HepG2 (cell line): ENCODE results near the gene FAM89B. TPM values are rescaled to one million over a fixed set of nuclear protein-coding genes. Genes with fewer than 3 reads are reported as not detected.

ENCODE experiments used
- ATAC-seq: fragments of 200-7000 bp; cut with Tn5 transposase; 3 replicates; pipeline ENCODE4 v1.9.1; 2020; ENCODE audit warnings: mild to moderate bottlenecking, moderate library complexity
- BruUV-seq: library from RNA; stranded (reverse); fragments of 400-500 nt; replicated peaks from 2 replicates; lab custom pipeline; 2021; lab: Mats Ljungman, UMichigan
- CTCF ChIA-PET: fragments of 300-600 bp; formaldehyde crosslinking; extraction: SDS; loops from one replicate; lab custom pipeline; 2021; ENCODE audit warnings: low total read pairs, inconsistent platforms, low intra/inter-chr PET ratio; lab: Yijun Ruan, JAX
- POLR2A ChIA-PET: fragments of 350-600 bp; sonication (Branson Sonifier 250); formaldehyde crosslinking; loops from one replicate; lab custom pipeline; 2020; ENCODE audit warnings: antibody characterized with exemption, inconsistent platforms; lab: Yijun Ruan, JAX
- DNase-seq: peaks from one replicate; pipeline ENCODE4 v3.0.0-alpha.2; 2015; ENCODE audit warnings: low spot score
- FAIRE-seq: peaks from 3 replicates; lab custom pipeline; 2011; peaks lifted over from hg19 to GRCh38; lab: Jason Lieb, UNC
- H2AFZ ChIP-seq: one replicate; pipeline ENCODE4 v1.6.1; 2011; ENCODE audit warnings: low read length, inconsistent platforms
- H3K27ac ChIP-seq: fragments of 300-600 bp; 3 replicates; pipeline ENCODE4 v1.8.0; 2011; ENCODE audit warnings: mixed run types, mild to moderate bottlenecking, mixed read lengths, low read length, inconsistent platforms; ENCODE audit not compliant: insufficient read depth; ENCODE audit errors: extremely low read length
- H3K27me3 ChIP-seq, 2 experiments: fragments of 200-600 bp in 1 of 2; 2 replicates in 1 of 2; 3 replicates in 1 of 2; pipeline versions ENCODE4 v1.6.0 to v1.8.0; 2011; ENCODE audit warnings: low read length in 2 of 2, mild to moderate bottlenecking in 2 of 2, moderate library complexity in 2 of 2, inconsistent platforms in 1 of 2; ENCODE audit not compliant: insufficient read depth in 2 of 2, control insufficient read depth in 1 of 2
- H3K36me3 ChIP-seq, 2 experiments: fragments of 200-600 bp in 1 of 2; replicated peaks in 1 of 2; 2 replicates in 1 of 2; 3 replicates in 1 of 2; pipeline versions ENCODE4 v1.5.1 to v1.8.0; 2011; ENCODE audit warnings: low read length in 2 of 2, inconsistent platforms in 1 of 2; ENCODE audit not compliant: insufficient read depth in 2 of 2, control insufficient read depth in 1 of 2
- H3K4me1 ChIP-seq: 2 replicates; pipeline ENCODE4 v1.5.1; 2012; ENCODE audit warnings: low read length, inconsistent platforms; ENCODE audit not compliant: insufficient read depth
- H3K4me2 ChIP-seq: 2 replicates; pipeline ENCODE4 v1.6.0; 2011; ENCODE audit warnings: low read depth, low read length, inconsistent platforms
- H3K4me3 ChIP-seq, 3 experiments: fragments of 200-600 bp in 1 of 3; sonication (generic), shearing (Covaris generic) in 1 of 3; replicated peaks in 1 of 3; 2 replicates each; pipeline ENCODE4 v1.5.1; 2011 to 2016; ENCODE audit warnings: low read length in 3 of 3, inconsistent platforms in 2 of 3, low read depth in 2 of 3, mild to moderate bottlenecking in 2 of 3, control low read depth in 1 of 3, mixed read lengths in 1 of 3; ENCODE audit not compliant: insufficient read depth in 1 of 3
- H3K79me2 ChIP-seq: one replicate; pipeline ENCODE4 v1.6.1; 2011; ENCODE audit warnings: low read length, inconsistent platforms; ENCODE audit not compliant: insufficient read depth
- H3K9ac ChIP-seq: 2 replicates; pipeline ENCODE4 v1.6.0; 2011; ENCODE audit warnings: mild to moderate bottlenecking, low read depth, low read length, inconsistent platforms; ENCODE audit not compliant: insufficient read depth
- H3K9me3 ChIP-seq: 2 replicates; pipeline ENCODE4 v1.5.1; 2012; ENCODE audit warnings: mild to moderate bottlenecking, low read length
- H4K20me1 ChIP-seq: 2 replicates; pipeline ENCODE4 v1.6.0; 2011; ENCODE audit warnings: inconsistent platforms, mild to moderate bottlenecking, low read length, moderate library complexity; ENCODE audit not compliant: insufficient read depth
- CBFB ChIP-seq: sonication (generic); formaldehyde crosslinking; IDR thresholded peaks from 2 replicates; pipeline ENCODE4 v1.4.0; 2020; ENCODE audit warnings: missing genetic modification reagents
- DMAP1 ChIP-seq: IDR thresholded peaks from 2 replicates; pipeline ENCODE4 v1.6.1; 2016
- FIP1L1 ChIP-seq: fragments of 200-400 bp; formaldehyde crosslinking; IDR thresholded peaks from 2 replicates; pipeline ENCODE4 v1.6.1; 2018; ENCODE audit warnings: low read depth, mild to moderate bottlenecking, low read length, moderate library complexity, borderline replicate concordance; ENCODE audit not compliant: insufficient read depth
- MAFF ChIP-seq: IDR thresholded peaks from 2 replicates; pipeline ENCODE4 v1.6.1; 2011; ENCODE audit warnings: low read depth, low read length, improper control_type of control experiment
- MNT ChIP-seq: fragments of 450-650 bp; IDR thresholded peaks from 2 replicates; pipeline ENCODE4 v1.6.1; 2016
- NFE2 ChIP-seq: sonication (generic); formaldehyde crosslinking; IDR thresholded peaks from 2 replicates; pipeline ENCODE4 v1.4.0; 2020; ENCODE audit warnings: missing genetic modification reagents
- PAF1 ChIP-seq: IDR thresholded peaks from 2 replicates; pipeline ENCODE4 v1.6.1; 2016; ENCODE audit warnings: missing genetic modification reagents, missing compliant biosample characterization
- REPIN1 ChIP-seq: sonication (generic); formaldehyde crosslinking; IDR thresholded peaks from 2 replicates; pipeline ENCODE4 v1.8.0; 2022; ENCODE audit warnings: missing genetic modification reagents, low read depth, mild to moderate bottlenecking, borderline replicate concordance
- SOX5 ChIP-seq: IDR thresholded peaks from 2 replicates; pipeline ENCODE4 v1.6.1; 2016; ENCODE audit warnings: borderline replicate concordance
- ZNF10 ChIP-seq: sonication (generic); formaldehyde crosslinking; IDR thresholded peaks from 2 replicates; pipeline ENCODE4 v1.4.0; 2020; ENCODE audit warnings: mild to moderate bottlenecking, low read depth, missing genetic modification reagents, borderline replicate concordance
- ZSCAN30 ChIP-seq: sonication (generic); formaldehyde crosslinking; IDR thresholded peaks from 2 replicates; pipeline ENCODE4 v1.5.0; 2020; ENCODE audit warnings: mild to moderate bottlenecking, missing genetic modification reagents
- WGBS: methylation state at CpG from one replicate; pipeline ENCODE4 v1.1.6; 2017; ENCODE audit warnings: low lambda C conversion rate; 5-methylcytosine and 5-hydroxymethylcytosine counted together
- in situ Hi-C: cut with HindIII; loops from 2 replicates; pipeline ENCODE4 v1.10.0; 2017; ENCODE audit warnings: low pct_unique_long_range_greater_than_20kb; ENCODE audit not compliant: extremely low pct_ligation_motif_present
- intact Hi-C: fragments of 100-400 bp; cut with micrococcal nuclease; formaldehyde crosslinking; loops from one replicate; pipeline ENCODE4 v1.10.0; 2022; ENCODE audit not compliant: unreplicated experiment
- polyA plus RNA-seq, 8 experiments: library from polyadenylated mRNA; depleted of rRNA in 3 of 8; stranded (reverse) in 7 of 8; unstranded in 1 of 8; fragments of >200 nt; fragmentation: Illumina TruSeq in 4 of 8; extraction: Trizol in 4 of 8; gene quantifications; 2 replicates each; pipeline versions ENCODE4 v1.2.1 to v1.2.3, GENCODE V29; 2011 to 2016; ENCODE audit warnings: low read depth in 4 of 8, missing spikeins in 1 of 8, mixed read lengths in 1 of 8; ENCODE audit not compliant: insufficient read depth in 1 of 8
- small RNA-seq, 3 experiments: library from RNA; depleted of rRNA; stranded (forward); fragments of <200 nt; gene quantifications; one replicate each; pipeline ENCODE3, GENCODE V24; 2012; ENCODE audit warnings: low read depth in 2 of 3, low replicate concordance in 1 of 3; ENCODE audit not compliant: insufficient read length in 3 of 3, insufficient read depth in 2 of 3
- total RNA-seq, 5 experiments: library from RNA; depleted of rRNA; stranded (reverse); fragments of >200 nt; fragmentation: Illumina TruSeq; extraction: Trizol; gene quantifications; 2 replicates each; pipeline ENCODE4 v1.2.3, GENCODE V29; 2016; ENCODE audit warnings: low read depth in 1 of 5

The FAM89B gene
- total and polyA plus RNA-seq, 2 of the 13 experiments (the other 11 are each of a cell fraction or from before 2014, with no cell fraction given), result 5.7 to 8.0 TPM

GRCh38 chr11:65623177-65623576 is 50.8 kb downstream of the FAM89B start:
- Histone ChIP-seq H3K27ac (no peak overlapping the region), H3K27me3 (no peaks in the 10 kb centered on the region), H4K20me1 (no peaks in the 10 kb centered on the region), H3K9ac (no peak overlapping the region), H3K36me3 (peaks cover 37 to 75% of the 10 kb centered on the region in 2 experiments), H3K79me2 (peaks cover 3% of the 10 kb centered on the region), H2AFZ (no peak overlapping the region), H3K4me2 (no peak overlapping the region), H3K4me1 (peaks cover 6% of the 10 kb centered on the region; the same call in 1 of the 2 replicates), H3K4me3 (no peak overlapping the region), H3K9me3 (no peaks in the 10 kb centered on the region)
- no peak for FAIRE-seq
- no peak for DNase-seq
- no peak for ATAC-seq
- intact Hi-C loops (no loop called here), in situ Hi-C loops (no loop called here)
- TF ChIP-seq REPIN1, result no peak
- no peak for TF ChIP-seq FIP1L1
- no peak for TF ChIP-seq NFE2 (CRISPR knock-in tag)
- no peak for TF ChIP-seq ZNF10 (CRISPR knock-in tag)
- no peak for TF ChIP-seq MNT
- TF ChIP-seq MAFF, result no peak
- no peak for TF ChIP-seq DMAP1 (CRISPR knock-in tag)
- no peak for TF ChIP-seq PAF1 (CRISPR knock-in tag)
- no peak for TF ChIP-seq ZSCAN30 (CRISPR knock-in tag)
- TF ChIP-seq CBFB (CRISPR knock-in tag), result no peak
- no peak for TF ChIP-seq SOX5 (CRISPR knock-in tag)
- no TSS peak for BruUV-seq
- POLR2A ChIA-PET, result interaction anchor here (0.7 to 0.8 kb wide), 2 partner anchors 15 to 29 kb away, joined by 3 to 4 read pairs; no protein-coding TSS in a partner anchor
- CTCF ChIA-PET, result no interaction called here
- WGBS, result 89% methylated on average over 12 of the region's 14 CpGs

Small RNA genes within 50 kb of the gene (small RNA-seq; reads per million reads assigned to genes)
- 0 reads per million in 3 experiments for gene AP001362.1

Other genes starting within 250 kb of the FAM89B start
- gene DPF2, start 238.7 kb upstream of the FAM89B start, total RNA-seq (2016; rRNA removed; fragmentation: Illumina TruSeq; extraction: Trizol), result 30.4 and 31.0 TPM in 2 replicates
- 20.4 and 21.0 TPM in 2 replicates for gene DPF2, start 238.7 kb upstream of the FAM89B start, polyA plus RNA-seq (2011; rRNA removed)
- gene TIGD3, start 217.8 kb upstream of the FAM89B start, total RNA-seq (2016; rRNA removed; fragmentation: Illumina TruSeq; extraction: Trizol), result 4.0 and 4.9 TPM in 2 replicates
- 0.49 and 1.0 TPM in 2 replicates for gene TIGD3, start 217.8 kb upstream of the FAM89B start, polyA plus RNA-seq (2011; rRNA removed)
- gene SLC25A45, start 189.9 kb upstream of the FAM89B start, total RNA-seq (2016; rRNA removed; fragmentation: Illumina TruSeq; extraction: Trizol), result 2.1 and 3.4 TPM in 2 replicates
- 1.2 and 1.9 TPM in 2 replicates for gene SLC25A45, start 189.9 kb upstream of the FAM89B start, polyA plus RNA-seq (2011; rRNA removed)
- gene FRMD8, start 185.9 kb upstream of the FAM89B start, total RNA-seq (2016; rRNA removed; fragmentation: Illumina TruSeq; extraction: Trizol), result 18.0 and 20.6 TPM in 2 replicates
- 5.8 and 9.4 TPM in 2 replicates for gene FRMD8, start 185.9 kb upstream of the FAM89B start, polyA plus RNA-seq (2011; rRNA removed)
- 10.5 and 20.5 TPM in 2 replicates for gene NEAT1, start 149.7 kb upstream of the FAM89B start, total RNA-seq (2016; rRNA removed; fragmentation: Illumina TruSeq; extraction: Trizol)
- gene NEAT1, start 149.7 kb upstream of the FAM89B start, polyA plus RNA-seq (2011; rRNA removed), result 41.2 and 41.3 TPM in 2 replicates
- 302 and 1,237 TPM in 2 replicates for gene MALAT1, start 73.5 kb upstream of the FAM89B start, total RNA-seq (2016; rRNA removed; fragmentation: Illumina TruSeq; extraction: Trizol)
- 143 and 217 TPM in 2 replicates for gene MALAT1, start 73.5 kb upstream of the FAM89B start, polyA plus RNA-seq (2011; rRNA removed)
- gene SCYL1, start 47.5 kb upstream of the FAM89B start, total RNA-seq (2016; rRNA removed; fragmentation: Illumina TruSeq; extraction: Trizol), result 61.7 and 65.9 TPM in 2 replicates
- gene SCYL1, start 47.5 kb upstream of the FAM89B start, polyA plus RNA-seq (2011; rRNA removed), result 103 and 122 TPM in 2 replicates
- gene LTBP3, start 14.2 kb upstream of the FAM89B start, total RNA-seq (2016; rRNA removed; fragmentation: Illumina TruSeq; extraction: Trizol), result 4.2 and 12.2 TPM in 2 replicates
- 60.3 and 68.1 TPM in 2 replicates for gene LTBP3, start 14.2 kb upstream of the FAM89B start, polyA plus RNA-seq (2011; rRNA removed)
- 34.0 and 40.0 TPM in 2 replicates for gene ZNRD2, start 2.1 kb upstream of the FAM89B start, total RNA-seq (2016; rRNA removed; fragmentation: Illumina TruSeq; extraction: Trizol)
- 29.2 and 31.4 TPM in 2 replicates for gene ZNRD2, start 2.1 kb upstream of the FAM89B start, polyA plus RNA-seq (2011; rRNA removed)
- 5.4 and 10.6 TPM in 2 replicates for gene EHBP1L1, start 3.5 kb downstream of the FAM89B start, total RNA-seq (2016; rRNA removed; fragmentation: Illumina TruSeq; extraction: Trizol)
- gene EHBP1L1, start 3.5 kb downstream of the FAM89B start, polyA plus RNA-seq (2011; rRNA removed), result 8.3 and 14.4 TPM in 2 replicates
- gene KCNK7, start 23.3 kb downstream of the FAM89B start, total RNA-seq (2016; rRNA removed; fragmentation: Illumina TruSeq; extraction: Trizol), result not detected in 2 replicates
- 0.11 and 0.14 TPM in 2 replicates for gene KCNK7, start 23.3 kb downstream of the FAM89B start, polyA plus RNA-seq (2011; rRNA removed)
- 35.6 and 51.5 TPM in 2 replicates for gene MAP3K11, start 41.7 kb downstream of the FAM89B start, total RNA-seq (2016; rRNA removed; fragmentation: Illumina TruSeq; extraction: Trizol)
- 35.9 and 54.6 TPM in 2 replicates for gene MAP3K11, start 41.7 kb downstream of the FAM89B start, polyA plus RNA-seq (2011; rRNA removed)
- 14.5 and 23.0 TPM in 2 replicates for gene PCNX3, start 43.2 kb downstream of the FAM89B start, total RNA-seq (2016; rRNA removed; fragmentation: Illumina TruSeq; extraction: Trizol)
- 16.2 and 23.1 TPM in 2 replicates for gene PCNX3, start 43.2 kb downstream of the FAM89B start, polyA plus RNA-seq (2011; rRNA removed)
- gene SIPA1, start 65.6 kb downstream of the FAM89B start, total RNA-seq (2016; rRNA removed; fragmentation: Illumina TruSeq; extraction: Trizol), result 5.4 and 5.8 TPM in 2 replicates
- 7.7 and 9.1 TPM in 2 replicates for gene SIPA1, start 65.6 kb downstream of the FAM89B start, polyA plus RNA-seq (2011; rRNA removed)
- 18.7 and 21.4 TPM in 2 replicates for gene RELA, start 90.4 kb downstream of the FAM89B start, total RNA-seq (2016; rRNA removed; fragmentation: Illumina TruSeq; extraction: Trizol)
- 40.5 and 51.0 TPM in 2 replicates for gene RELA, start 90.4 kb downstream of the FAM89B start, polyA plus RNA-seq (2011; rRNA removed)
- gene KAT5, start 139.7 kb downstream of the FAM89B start, total RNA-seq (2016; rRNA removed; fragmentation: Illumina TruSeq; extraction: Trizol), result 45.4 and 48.3 TPM in 2 replicates
- gene KAT5, start 139.7 kb downstream of the FAM89B start, polyA plus RNA-seq (2011; rRNA removed), result 34.4 and 35.2 TPM in 2 replicates
- gene RNASEH2C, start 148.3 kb downstream of the FAM89B start, total RNA-seq (2016; rRNA removed; fragmentation: Illumina TruSeq; extraction: Trizol), result 50.9 and 65.1 TPM in 2 replicates
- 24.6 and 27.4 TPM in 2 replicates for gene RNASEH2C, start 148.3 kb downstream of the FAM89B start, polyA plus RNA-seq (2011; rRNA removed)
- 3.8 and 4.4 TPM in 2 replicates for gene AP5B1, start 208.4 kb downstream of the FAM89B start, total RNA-seq (2016; rRNA removed; fragmentation: Illumina TruSeq; extraction: Trizol)
- gene AP5B1, start 208.4 kb downstream of the FAM89B start, polyA plus RNA-seq (2011; rRNA removed), result 1.7 and 2.8 TPM in 2 replicates
- gene OVOL1, start 214.5 kb downstream of the FAM89B start, total RNA-seq (2016; rRNA removed; fragmentation: Illumina TruSeq; extraction: Trizol), result not detected in 2 replicates
- gene OVOL1, start 214.5 kb downstream of the FAM89B start, polyA plus RNA-seq (2011; rRNA removed), result 0.01 and 0.04 TPM in 2 replicates